Measurements from ENCODE around the gene ZNF423.

Gene ZNF423

DNA sequence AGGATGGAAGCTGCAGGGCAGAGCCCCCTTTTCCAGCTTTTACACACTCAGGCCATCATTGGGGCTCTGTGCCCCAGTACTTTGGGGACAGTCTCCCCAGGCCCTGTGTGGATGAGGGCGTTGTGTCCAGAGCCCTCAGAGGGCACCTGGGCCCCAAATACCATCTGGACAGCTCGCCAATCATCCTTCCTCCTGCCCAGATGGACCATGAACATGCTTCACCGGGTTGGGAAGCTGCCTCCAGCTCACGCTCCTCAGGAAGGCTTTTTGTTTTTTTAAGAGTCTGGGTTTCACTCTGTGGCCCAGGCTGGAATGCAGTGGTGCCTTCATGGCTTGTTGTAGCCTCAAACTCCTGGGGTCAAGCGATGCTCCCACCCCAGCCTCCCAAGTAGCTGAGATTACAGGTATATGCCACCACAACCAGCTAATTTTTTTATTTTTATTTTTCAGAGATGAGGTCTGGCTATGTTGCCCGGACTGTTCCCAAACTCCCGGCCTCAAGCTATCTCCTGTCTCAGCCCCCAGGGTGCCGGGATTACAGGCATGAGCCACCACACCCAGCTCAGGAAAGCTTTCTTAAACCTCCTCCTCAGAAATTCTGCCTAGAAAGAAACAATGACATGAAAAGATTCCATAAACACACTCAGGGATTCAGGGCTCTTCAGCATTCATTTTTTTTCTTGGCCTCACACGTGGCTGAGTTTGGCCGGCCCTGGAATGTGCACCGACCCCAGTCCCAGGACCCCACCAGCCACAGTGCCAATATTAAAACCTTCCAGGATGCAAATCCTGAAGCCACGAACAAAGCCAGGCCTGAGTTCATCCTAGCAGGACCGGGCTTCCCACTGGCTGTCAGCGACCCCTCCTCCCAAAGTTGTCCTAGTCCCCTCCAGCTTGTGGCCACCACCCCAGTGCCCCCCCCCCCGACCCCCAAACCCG, 27.4 kb upstream of the ZNF423 start:
- TF ChIP-seq GATA3 (IDR thresholded peaks at IDR 0.05; ENCODE audit: low read depth, low read length): no peak
- no peak for TF ChIP-seq GATA2 (IDR thresholded peaks at IDR 0.05; ENCODE audit: low read depth, low read length)

DNA sequence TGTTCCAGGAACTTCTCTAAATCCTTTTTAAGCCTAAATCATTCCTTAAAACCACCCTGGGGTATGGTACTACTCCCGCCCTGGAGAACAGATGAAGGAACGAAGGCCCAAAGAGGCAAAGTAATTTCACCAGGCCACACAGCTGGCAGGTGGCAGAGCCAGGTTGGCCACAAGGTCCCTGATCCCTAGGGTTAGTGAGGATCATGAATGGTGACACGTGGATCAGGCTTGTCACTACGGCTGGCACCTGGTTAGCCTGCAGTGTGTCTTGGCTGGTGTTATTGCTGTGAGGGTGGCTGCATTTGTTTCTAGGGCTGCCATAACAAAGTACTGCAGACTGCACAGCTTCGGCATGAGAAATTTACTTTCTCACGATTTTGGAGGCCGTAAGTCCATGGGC, 26.0 kb upstream of the ZNF423 start:
- no peak for TF ChIP-seq GATA2 (IDR thresholded peaks at IDR 0.05; ENCODE audit: low read depth, low read length)
- no peak for TF ChIP-seq GATA3 (IDR thresholded peaks at IDR 0.05; ENCODE audit: low read depth, low read length)

DNA sequence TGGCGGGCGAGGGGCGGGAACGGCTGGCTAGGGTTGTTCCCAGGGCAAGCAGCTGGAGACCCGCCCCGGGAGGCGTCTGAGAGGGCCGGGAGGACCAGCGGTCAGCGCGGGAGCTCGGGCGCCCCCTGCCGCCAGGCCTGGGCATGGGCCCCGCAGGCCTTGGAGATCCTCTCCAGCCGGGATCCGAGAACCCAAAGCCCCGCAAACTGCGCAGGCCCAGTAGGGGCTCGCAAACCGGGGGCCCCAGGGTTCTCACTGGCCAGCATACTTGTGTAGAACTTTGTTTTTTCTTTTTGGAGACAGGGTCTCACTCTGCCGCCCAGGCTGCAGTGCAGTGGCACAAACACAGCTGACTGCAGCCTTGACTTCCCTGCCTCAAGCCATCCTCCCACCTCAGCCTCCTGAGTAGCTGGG, 20.8 kb upstream of the ZNF423 start:
- TF ChIP-seq GATA2 (IDR thresholded peaks at IDR 0.05; ENCODE audit: low read depth, low read length) (no peak), GATA3 (IDR thresholded peaks at IDR 0.05; ENCODE audit: low read depth, low read length) (no peak)

DNA sequence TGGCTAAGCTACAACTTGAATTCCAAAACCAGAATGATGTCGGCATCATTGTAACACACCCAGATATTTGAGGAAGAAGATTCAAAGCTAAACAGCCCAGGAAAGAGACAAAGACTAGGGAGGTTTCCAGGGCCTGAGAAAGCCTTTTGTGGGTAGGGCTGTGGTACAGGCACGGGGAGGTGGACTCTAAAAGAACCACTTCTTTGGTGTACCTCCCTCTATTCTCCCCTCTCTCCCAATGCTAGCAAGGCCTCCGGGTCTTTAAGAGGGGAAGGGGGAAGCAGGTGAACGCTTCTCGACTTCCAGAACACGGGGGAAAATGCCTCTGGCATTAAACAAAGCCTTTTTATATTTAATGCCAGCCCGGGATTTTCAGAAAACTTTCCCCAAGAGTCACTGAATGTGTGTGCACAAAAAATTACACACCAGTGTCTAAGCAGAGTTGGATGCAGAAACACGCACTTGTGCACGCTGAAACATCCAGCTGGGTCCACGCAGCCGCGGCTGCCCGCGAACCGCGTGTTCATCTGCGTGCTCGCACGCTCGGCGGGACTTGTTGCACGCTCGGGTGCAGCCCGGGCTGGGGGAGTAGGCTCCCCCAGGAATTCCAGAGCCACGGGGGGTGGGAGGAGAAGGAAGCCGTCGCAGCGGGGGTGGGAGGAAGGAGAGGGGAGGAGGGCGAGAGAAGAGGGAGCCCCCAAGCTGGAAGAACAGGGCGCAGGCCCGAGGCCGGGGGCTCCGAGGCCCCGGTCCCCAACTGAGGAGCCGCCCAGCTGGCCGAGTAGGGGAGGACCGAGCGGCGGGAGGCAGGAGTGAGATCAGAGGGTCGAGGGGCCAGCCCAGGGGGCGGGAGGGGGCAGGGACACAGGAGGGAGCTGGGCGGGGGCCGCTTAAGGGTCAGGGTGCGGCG, 20.1 kb upstream of the ZNF423 start:
- TF ChIP-seq GATA2 (IDR thresholded peaks at IDR 0.05; ENCODE audit: low read depth, low read length) (no peak), GATA3 (IDR thresholded peaks at IDR 0.05; ENCODE audit: low read depth, low read length) (no peak)

DNA sequence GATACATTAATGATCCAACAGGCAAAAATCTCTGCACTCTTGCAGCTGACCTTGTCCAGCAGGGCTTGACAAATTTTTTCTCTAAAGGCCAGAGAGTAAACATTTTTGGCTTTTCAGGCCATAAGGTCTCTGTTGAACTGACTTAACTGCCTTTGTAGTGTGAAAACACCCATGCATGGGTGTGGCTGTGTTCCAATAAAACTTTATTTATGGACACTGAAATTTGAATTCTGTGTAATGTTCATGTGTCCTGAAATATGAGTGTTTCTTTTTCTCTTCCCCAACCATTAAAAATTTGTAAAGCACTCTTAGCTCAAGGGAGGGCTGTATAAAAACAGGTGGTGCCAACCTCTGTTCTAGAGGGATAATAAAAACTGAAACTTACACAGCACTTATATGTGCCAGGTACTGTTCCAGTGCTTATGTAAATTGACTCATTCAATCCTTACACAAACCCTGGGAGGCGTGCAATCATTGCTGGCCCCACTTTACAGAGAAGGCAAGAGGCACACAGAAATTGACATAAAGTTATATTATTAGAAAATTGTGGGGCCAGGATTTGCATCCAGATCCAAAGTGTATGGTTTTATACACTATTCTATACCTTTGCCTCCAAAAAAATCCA, 18.8 kb upstream of the ZNF423 start:
- TF ChIP-seq GATA2 (IDR thresholded peaks at IDR 0.05; ENCODE audit: low read depth, low read length): no peak
- TF ChIP-seq GATA3 (IDR thresholded peaks at IDR 0.05; ENCODE audit: low read depth, low read length): no peak

DNA sequence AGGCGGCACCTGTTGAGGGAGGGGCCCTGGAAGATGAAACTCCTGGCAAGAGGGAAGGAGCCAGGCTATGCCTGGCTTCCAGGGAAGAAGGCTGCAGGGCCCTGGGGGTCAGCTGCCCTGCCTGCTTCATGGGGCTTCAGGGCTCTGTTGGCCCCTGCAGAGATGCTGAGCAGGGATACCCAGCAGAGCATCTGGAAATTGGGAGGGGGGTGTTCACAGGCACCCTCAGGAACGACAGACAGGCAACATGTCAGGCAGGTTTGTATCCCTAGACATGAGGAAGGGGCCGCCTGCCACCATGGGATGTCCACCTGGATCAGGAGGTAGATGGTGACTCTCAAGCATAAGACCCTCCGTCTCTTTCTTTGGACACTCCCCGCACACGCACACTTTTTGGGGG, 13.8 kb upstream of the ZNF423 start:
- no peak for TF ChIP-seq GATA2 (IDR thresholded peaks at IDR 0.05; ENCODE audit: low read depth, low read length)
- no peak for TF ChIP-seq GATA3 (IDR thresholded peaks at IDR 0.05; ENCODE audit: low read depth, low read length)

DNA sequence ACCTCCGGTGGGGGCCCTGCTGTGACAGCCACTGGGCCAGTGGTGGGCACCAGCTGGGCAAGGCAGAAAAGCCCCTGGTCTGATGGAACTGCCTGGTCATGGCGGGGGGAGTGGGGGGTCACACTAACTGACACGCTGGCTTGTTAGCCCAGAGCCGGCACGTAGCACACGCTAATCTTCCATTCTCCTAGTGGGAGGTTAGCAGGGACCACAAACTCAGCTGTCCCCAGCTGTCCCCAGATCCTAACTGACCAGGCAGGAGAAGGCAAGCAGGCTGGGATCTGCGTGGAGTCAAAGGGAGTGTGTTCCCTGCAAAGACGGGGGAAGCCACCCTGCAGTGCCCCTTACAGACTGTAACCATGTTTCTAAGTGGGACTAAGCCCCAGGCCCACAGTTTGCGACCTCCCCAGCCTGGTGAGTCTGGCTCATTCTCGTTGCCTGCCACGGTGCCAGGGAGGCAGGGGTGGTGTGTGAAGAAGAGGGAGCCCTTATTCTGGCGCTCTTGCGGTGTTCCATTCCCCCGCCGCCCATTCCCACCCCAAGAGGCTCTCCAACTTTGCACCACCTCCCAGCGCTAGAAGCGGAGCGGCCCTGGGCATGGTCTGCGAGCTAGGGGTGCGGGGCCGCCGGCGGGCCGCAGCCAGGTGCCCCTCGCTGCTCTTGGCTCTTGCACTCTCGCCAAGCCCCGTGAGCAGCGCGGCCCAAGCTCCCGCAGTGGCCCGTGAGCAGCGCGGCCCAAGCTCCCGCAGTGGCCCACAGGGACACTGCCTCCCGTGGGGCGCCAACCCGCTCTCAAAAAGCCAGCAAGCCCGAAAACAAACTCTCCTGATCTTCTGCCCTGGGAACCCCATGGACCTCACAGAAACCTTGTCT, 12.1 kb upstream of the ZNF423 start:
- TF ChIP-seq GATA3 (IDR thresholded peaks at IDR 0.05; ENCODE audit: low read depth, low read length): no peak
- no peak for TF ChIP-seq GATA2 (IDR thresholded peaks at IDR 0.05; ENCODE audit: low read depth, low read length)

DNA sequence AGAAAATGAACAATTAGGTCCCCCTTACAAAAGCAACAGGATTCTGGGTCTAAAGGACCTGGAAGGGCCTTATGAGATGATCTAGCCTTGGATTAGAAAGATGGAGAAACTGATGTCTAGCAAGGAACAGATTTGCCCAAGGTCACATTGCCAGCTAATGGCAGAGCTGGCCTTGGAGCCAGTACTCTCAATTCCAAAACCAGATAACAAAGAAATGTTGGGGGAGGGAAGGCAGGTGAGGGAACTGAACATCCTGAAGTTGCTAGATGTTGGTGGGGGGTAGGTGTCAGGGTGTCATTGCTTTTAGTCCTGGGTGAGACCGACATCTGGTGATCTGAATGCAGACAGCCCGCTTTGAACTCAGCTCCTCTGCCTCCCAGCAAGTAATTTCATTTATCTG, 11.3 kb upstream of the ZNF423 start:
- TF ChIP-seq GATA3 (IDR thresholded peaks at IDR 0.05; ENCODE audit: low read depth, low read length) (no peak), GATA2 (IDR thresholded peaks at IDR 0.05; ENCODE audit: low read depth, low read length) (no peak)

DNA sequence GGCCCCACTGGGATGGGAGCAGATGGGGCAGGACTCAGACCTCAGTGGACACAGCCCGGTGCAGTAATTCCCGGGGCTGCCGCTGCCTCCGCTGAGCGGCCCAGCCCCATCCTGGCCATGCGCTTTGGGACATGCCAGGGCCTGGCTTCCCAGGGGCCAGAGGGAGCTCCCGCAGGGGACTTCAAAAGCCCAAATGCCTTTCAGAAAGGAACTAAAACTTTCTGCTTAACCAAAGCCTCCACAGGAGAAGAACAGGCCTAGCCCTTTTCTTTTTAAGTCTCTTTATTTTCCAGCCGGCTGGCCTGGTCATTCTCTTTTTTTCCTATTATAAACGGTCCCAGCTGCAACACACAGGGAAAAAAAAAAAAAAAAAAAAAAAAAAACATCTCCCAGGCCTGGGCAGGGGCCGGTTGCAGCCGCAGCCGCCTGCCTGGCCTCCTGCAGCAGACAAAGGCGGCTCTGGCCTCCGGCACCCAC, 10.7 kb upstream of the ZNF423 start:
- no peak for TF ChIP-seq GATA2 (IDR thresholded peaks at IDR 0.05; ENCODE audit: low read depth, low read length)
- no peak for TF ChIP-seq GATA3 (IDR thresholded peaks at IDR 0.05; ENCODE audit: low read depth, low read length)

DNA sequence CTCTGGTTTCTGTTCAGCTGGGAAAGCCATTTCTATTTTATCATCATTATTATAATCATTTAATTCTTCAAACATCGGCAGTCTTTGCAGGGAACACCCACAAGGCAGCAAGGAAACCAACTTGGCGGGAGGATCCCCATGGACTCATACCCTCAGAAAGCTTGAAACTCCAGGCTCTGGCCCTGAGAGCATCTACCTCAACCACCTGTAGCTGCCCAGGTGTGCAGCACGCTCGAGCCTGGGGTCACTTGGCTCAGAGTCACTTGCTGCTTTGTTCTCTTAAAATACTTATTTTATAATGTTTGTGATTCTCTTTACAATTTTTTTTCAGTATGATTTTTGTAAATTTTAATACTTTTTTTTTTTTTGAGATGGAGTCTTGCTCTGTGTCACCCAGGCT, 6.8 kb upstream of the ZNF423 start:
- TF ChIP-seq GATA3 (IDR thresholded peaks at IDR 0.05; ENCODE audit: low read depth, low read length) (no peak), GATA2 (IDR thresholded peaks at IDR 0.05; ENCODE audit: low read depth, low read length) (no peak)

DNA sequence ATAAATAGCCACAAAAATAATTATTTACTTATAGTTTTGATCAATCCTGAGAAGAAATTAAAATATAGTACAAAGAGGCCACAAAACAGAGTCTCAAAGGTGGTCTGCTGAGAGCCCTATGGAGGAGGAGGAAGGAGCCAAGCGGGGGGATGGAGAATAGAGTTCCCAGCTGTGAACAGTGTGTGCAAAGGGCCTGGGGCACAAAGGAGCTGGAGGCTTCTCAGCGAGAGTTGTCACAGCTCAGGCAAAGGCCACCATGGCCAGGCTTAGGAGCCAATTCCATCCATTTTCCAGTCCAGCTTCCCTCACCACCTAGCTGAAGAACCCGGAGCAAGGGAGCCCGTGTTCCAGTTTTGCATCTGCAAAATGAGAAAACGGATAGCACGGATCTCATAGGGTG, 5.4 kb upstream of the ZNF423 start:
- TF ChIP-seq GATA3 (IDR thresholded peaks at IDR 0.05; ENCODE audit: low read depth, low read length): no peak
- TF ChIP-seq GATA2 (IDR thresholded peaks at IDR 0.05; ENCODE audit: low read depth, low read length): no peak

DNA sequence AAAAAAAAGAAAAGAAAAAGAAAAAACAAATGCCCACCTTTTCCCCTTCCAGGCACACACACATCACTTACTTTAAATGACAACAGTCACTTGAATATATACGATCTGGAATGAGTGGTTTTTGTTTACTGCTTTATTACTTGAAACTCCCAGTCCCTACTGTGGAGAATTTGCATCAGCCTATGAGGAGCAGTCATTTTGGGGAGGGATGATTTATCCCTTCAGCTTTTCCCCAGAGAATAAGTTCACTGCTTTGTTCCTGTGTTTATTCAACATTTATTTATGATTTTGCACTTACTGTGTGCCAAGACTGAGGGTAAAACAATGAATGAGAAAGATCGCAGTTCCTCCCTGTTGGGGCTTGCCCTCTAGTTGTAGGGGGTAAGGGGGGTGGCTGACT, 4.7 kb upstream of the ZNF423 start:
- TF ChIP-seq GATA2 (IDR thresholded peaks at IDR 0.05; ENCODE audit: low read depth, low read length) (no peak), GATA3 (IDR thresholded peaks at IDR 0.05; ENCODE audit: low read depth, low read length) (no peak)

Measured in SH-SY5Y (cell line).